GM19025 (cell line): ENCODE measurements around the gene HMGXB4.
A peak's percentile ranks its signal among the peaks of the same experiment; 100 is the strongest.
"Not testable (repeated sequence)": the region's sequence is repeated elsewhere in the genome, so short reads cannot be mapped to it uniquely, and the experiment has no call there.

Source experiments
- ATAC-seq: cut with Tn5 transposase; IDR thresholded peaks from one replicate; pipeline ENCODE4 v1.9.1; 2021; ENCODE audit warnings: mild to moderate bottlenecking, low read depth, moderate library complexity; ENCODE audit not compliant: unreplicated experiment

Gene HMGXB4, protein sequence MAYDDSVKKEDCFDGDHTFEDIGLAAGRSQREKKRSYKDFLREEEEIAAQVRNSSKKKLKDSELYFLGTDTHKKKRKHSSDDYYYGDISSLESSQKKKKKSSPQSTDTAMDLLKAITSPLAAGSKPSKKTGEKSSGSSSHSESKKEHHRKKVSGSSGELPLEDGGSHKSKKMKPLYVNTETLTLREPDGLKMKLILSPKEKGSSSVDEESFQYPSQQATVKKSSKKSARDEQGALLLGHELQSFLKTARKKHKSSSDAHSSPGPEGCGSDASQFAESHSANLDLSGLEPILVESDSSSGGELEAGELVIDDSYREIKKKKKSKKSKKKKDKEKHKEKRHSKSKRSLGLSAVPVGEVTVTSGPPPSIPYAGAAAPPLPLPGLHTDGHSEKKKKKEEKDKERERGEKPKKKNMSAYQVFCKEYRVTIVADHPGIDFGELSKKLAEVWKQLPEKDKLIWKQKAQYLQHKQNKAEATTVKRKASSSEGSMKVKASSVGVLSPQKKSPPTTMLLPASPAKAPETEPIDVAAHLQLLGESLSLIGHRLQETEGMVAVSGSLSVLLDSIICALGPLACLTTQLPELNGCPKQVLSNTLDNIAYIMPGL

DNA sequence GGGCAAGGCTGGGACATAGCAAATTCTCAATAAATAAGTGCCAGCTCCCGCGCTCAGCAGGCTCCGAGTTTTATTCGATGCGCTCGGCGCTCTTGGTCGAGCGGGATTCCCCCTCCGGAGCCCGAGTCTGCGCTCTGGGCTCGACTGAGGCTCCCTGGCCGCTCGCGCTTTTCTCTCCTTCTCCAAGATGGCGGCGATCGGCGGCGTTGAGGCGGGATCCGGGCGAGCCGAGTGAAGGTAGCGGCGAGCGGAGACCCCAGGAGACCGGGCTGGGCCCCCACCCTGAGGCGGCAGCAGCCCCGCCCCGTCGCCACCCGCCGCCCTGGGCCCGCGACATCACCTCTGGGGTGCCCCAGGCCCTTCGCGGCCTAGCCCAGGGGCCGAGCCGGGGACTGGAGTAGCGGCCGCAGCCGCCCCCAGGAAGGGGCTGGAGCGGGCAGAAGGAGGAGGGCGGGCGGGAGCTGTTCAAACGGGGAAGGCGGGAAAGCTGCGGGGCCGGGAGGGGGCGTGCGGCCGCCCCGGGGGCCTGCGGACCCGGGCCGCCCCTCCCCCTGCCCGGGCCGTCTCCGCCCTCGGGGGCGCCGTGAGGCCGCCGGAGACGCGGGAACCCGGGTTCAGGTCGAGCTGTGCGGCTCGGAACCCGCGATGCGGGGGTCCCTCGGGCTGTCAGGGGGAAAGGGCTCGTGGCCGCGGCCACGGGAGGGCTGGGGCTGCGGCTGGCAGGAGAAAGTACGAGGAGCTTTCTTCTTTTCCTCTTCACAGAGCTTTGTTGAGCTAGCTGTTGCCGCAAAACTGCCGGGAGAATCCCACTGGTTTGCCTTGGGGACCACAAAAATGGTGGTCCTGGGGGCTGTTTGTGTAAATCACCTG lies at the start of gene HMGXB4:
Gene HMGXB4, plus strand, starts transcription at position 173 of the 870 bp plus-strand sequence. CDS start 4,898 bp downstream, outside the sequence.
- ATAC-seq, result peak; percentile 85

DNA sequence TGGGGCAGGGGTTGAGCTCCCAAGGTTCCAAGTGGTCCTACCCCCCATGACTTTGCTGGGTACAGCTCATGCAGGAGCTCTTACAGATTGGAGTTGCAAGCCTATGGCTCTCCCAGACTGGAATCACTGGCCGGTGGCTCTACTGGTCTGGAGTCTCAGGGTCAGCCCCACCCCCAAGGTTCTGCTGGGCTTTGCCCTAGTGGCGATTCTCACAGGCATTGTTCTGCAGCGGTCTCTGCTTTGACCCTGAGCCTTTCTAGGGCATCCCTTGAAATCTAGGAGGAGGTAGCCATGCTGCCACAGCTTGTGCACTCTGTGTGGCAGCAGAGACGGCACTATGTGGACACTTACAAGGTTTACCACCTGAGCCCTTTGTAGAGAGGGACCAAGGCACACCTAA lies 49.3 kb upstream of the HMGXB4 start:
- ATAC-seq, result no peak

DNA sequence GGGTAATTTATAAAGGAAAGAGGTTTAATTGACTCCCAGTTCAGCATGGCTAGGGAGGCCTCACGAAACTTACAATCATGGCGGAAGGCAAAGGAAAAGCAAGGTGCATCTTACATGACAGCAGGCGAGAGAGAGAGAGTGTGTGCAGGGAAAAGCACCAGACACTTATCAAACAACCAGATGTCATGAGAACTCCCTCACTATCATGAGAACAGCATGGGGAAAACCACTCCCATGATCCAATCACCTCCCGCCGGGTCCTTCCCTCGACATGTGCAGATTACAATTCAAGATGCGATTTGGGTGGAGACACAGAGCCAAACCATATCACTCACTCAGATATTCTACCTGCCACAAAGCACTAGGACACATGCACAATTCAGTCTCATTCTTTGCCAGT lies 48.1 kb upstream of the HMGXB4 start:
- no peak for ATAC-seq

DNA sequence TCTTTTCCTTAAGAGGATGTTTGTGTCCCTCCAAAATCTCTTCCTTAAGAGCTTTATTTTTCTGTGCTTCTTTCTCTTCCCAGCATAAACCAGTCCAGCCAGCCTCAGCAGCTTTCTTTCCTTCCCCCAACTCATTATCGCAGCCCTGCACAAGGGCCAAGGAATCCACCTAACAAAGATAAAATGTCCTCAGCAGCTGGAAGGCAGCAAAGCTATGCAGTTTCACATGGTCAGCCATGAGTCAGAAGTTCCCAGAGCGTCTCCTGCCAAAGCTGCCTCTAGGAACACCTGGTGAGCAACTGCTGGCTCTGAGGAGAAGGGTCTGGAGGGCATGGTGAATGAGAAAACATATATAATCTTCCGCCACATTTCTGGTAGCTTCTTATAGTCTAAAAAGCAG lies 45.3 kb upstream of the HMGXB4 start:
- ATAC-seq, result no peak

DNA sequence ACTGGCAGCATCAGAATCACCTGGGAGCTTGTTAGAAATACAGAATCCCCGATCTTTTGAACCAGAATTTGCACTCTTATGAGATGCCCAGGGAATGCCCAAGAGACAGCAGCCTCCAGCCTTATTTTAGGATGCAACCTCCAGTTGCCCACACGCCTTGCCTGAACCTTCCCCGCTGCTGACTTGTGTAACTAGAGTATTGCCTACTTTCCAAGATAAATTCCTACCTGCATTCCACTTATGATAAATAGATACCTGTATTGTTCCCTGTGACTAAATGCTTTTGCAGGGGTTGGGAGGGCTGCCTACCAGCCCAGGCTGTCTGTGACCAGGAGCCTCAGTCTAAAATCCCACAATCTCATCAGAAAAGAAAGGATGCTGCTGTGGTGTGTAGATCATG lies 44.3 kb upstream of the HMGXB4 start:
- no peak for ATAC-seq

DNA sequence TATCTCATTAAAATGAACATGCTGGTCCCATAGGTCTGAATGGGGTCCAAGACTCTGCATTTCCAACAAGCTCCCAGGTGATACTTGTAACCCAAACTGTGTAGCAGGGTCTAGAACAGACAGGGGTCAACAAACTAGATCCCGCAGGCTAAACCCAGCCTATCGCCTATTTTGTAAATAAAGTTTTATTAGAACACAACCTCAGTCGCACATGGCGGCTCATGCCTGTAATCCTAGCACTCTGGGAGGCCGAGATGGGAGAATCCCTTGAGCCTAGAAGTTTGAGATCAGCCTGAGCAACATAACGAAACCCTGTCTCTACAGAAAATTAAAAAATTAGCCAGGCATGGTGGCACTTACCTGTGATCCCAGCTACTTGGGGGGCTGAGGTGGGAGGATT lies 42.3 kb upstream of the HMGXB4 start:
- no peak for ATAC-seq

DNA sequence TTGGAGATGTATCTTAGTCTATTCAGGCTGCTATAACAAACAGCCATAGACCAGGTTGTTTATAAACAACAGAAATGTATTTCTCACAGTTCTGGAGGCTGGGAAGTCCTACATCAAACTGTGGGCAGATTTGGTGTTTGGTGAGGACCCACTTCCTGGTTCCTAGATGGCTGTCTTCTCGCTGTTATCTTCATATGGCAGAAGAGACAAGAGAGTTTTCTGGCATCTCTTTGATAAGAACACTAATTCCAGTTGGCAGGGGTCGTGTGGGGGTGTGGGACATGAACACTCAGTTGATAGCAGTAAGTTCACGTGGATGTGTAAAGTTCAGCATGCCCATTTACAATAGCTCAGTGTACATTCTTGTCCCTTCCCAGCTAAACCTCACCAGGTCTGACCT lies 41.3 kb upstream of the HMGXB4 start:
- no peak for ATAC-seq

DNA sequence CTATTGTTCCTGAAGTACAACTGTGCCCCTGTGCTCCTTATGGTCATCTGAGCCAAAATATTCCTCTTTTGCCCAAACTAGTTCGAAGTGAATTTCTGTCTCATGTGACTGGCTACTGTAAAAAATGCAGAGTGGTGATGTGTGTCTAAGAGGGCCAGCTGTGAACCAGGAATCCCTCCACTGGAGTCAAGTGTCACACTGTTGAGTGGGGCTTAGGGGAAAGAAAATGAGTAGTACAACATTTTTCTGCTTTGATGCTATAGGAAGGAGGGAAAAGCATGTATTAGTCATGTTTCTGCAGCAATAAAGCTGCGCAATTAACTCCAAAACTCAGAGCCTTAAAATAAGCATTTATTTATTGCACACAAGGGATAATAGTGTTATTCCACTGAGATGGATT lies 39.8 kb upstream of the HMGXB4 start:
- ATAC-seq, result no peak

DNA sequence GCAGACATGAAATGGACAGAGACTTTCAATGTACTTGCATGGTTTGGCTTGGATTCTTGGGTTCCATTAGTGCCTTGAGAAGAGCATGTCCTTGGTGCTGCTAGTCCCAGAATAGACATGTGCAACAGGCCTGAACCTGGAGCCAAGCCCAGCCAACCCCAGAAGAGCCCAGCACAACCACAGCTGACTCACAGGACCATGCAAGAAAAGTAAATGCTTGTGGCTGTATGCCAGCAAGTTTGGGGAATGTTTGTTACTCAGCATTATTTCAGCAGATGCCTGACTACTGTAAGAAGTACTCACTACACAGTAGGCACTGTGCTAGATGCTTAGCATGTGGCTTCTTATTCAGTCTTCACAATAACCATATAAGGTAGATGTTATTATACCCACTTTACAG lies 39.2 kb upstream of the HMGXB4 start:
- no peak for ATAC-seq

DNA sequence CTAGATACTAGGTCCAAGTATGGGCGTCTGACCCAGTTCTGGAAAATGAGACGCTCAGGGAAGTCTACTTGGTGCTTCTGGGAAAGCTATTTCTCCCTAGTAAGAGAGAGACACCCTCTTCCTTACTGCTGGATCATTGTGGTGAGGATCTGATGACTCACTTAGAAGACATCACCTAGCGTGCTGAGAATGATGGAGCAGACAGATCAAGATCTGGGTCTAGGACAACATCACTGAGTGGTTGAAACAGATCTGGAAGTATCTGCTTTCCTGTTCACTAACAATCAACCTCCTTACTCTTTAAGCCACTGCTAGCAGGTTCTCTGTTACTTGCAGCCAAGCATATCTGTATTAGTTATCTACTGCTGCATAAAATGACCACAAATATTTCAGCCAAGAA lies 38.3 kb upstream of the HMGXB4 start:
- ATAC-seq, result no peak

DNA sequence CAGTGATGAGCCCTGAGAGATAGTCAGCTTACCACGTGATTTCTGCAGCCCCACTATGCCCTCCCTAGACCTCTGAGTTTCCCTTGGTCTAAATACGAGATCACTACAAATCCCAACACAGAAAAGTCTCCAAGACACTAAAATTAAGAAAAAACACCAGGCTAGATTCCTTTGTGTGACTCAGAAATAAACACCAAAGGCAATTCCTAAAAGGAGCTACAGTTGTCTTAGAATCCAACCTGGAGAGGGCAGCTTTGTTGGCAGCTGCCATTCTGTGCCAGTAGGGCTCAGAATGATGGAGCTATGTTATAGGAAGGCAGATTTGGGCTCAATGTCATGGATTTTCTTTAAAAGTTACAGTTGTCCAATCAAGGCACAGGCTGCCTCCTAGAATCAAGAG lies 37.1 kb upstream of the HMGXB4 start:
- no peak for ATAC-seq

DNA sequence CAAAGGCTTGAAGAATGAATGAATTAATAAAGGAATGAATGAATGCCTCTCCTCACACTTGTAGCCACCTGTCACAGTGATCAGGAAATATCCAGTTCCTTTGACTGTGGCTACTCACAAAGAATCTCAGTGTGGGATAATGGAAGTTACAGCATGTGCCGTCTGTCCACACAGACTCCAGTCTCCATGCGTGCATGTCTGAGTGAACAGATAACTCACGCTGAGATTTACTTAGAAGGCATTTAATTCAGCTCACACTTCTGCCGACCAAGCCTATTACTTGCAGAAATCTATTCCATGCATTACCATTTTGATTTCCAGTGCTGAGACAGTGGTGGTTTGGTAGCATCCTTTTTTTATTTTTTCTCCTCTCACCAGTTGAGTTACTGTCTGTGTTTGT lies 32.3 kb upstream of the HMGXB4 start:
- no peak for ATAC-seq

DNA sequence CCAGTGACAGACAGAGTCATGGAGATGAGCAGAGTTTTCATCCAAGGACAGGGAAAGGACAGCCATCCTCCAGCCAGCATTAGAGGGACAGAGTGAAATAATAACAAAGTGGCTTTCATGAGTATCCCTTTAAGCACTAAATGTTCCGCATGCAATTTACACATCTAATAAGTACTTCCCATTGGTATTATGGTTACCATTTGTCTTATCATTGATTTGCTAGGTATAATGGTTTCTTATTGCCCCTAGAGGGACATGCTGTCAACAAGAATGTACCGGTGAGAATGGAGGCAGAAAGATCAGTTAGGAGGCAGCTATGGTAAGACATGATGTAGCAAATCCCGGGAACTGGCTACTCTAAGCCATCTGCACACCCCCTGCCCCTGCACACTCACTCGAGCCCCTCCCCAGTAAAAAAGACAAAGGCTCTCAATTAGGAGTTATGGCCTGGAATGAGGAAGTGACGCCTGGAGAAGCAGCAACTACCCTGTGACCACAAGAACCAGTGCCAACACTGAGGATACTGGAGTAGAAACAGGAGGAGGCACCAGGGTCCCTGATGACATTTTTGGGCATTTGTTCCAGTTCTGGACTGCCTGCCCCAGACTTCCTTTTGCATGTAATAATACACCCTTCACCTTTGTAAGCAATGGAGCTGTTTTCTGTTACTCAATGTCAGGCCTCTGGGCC lies 30.2 kb upstream of the HMGXB4 start:
- no peak for ATAC-seq

DNA sequence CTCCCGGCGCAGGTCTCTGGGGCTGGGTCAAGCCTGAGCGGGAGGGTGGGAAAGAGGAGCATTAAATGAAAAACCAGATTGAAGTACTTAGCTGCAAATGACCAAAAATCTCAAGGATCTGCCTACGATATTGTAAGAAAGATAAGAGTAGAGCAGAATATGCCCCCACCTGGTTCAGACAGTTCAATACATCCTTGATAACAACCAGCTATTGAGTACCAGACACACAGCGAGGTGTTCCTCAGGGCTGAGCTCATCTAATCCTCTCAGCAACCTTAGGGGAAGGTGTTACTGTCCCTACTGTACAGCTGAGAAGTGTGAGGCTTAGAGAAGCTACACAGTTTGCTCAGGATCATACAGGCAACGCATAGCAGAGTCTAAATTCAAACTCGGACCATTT lies 27.4 kb upstream of the HMGXB4 start:
- no peak for ATAC-seq

DNA sequence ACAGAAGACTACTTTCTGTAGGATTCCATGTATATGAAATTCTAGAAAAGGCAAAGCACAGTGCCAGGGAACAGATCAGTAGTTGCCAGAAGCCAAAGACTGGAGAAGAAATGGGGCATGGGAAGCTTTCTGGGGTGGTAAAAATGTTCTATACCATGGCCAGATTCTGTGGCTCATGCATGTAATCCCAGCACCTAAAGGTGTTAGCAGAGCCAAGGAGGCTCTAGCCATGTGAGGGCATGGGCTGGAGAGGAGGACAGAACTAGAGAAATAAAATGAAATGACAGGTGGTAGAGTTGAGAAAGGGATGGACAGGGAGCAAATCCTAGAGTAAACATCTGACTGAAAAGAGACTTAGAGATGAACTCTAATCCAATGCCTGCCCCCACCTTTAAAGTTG lies 26.9 kb upstream of the HMGXB4 start:
- no peak for ATAC-seq

DNA sequence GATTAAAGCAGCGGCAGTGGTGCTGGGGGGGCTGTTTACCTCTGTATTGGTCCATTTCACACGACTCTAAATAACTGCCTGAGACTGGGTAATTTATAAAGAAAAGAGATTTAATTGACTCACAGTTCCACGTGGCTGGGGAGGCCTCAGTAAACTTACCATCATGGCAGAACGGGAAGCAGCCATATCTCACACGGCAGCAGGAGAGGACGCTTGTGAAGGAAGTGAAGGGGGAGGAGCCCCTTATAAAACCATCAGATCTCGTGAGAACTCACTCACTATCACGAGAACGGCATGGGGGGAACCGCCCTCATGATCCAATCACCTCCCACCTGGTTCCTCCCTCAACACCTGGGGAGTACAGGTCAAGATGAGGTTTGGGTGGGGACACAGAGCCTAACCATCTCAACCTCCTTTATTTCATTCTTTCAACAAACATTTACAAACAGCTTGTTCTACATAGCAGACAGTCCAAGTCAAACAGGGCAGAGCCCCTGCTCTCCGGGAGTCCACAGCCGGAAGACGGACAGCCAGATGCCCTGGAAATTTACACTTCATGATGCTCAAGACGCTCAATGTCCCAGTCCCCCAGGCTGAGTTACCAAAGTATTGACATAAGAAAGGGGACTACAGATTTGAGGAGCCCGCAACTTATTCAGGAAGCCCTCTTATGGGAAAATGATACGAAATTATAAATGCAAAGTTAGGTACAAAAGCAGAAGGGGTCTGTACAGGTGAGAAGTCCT lies 26.3 kb upstream of the HMGXB4 start:
- ATAC-seq, result no peak

DNA sequence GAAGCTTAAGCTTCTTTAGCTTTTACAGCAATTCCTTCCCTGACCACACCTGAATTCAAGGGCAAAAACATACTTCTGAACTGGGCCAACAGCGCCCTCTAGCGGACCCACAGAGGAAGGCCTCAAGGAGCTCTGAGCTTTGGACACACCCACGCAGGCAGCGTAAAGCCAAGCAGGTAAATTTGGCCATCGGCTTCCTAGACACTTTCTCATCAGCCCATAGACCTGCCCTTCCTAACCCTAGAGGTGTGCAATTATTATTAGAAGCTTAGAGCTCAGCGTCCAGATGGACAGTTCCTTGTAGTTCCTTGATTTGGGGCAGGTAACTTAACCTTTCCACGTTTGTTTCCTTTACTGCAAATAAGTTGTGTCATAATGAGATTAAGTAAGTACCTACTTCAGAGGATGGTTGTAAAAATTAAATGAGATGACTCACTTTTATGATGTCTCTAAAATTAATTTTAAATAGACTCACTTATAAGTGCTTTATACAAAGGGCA lies 25.7 kb upstream of the HMGXB4 start:
- ATAC-seq, result no peak

DNA sequence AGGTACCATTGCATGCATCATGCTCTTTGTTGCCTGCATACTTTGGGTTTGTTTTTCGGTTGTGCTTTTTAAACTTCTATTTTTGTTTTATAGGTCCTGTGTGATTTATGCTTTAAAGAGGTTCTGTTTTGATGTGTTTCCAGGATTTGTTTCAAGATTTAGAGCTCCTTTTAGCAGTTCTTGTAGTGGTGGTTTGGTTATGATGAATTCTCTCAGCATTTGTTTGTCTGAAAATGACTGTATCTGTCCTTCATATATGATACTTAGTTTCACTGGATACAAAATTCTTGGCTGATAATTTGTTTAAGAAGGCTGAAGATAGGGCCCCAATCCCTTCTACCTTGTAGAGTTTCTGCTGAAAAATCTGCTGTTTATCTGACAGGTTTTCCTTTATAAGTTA lies 18.5 kb upstream of the HMGXB4 start:
- not testable (repeated sequence) for ATAC-seq

DNA sequence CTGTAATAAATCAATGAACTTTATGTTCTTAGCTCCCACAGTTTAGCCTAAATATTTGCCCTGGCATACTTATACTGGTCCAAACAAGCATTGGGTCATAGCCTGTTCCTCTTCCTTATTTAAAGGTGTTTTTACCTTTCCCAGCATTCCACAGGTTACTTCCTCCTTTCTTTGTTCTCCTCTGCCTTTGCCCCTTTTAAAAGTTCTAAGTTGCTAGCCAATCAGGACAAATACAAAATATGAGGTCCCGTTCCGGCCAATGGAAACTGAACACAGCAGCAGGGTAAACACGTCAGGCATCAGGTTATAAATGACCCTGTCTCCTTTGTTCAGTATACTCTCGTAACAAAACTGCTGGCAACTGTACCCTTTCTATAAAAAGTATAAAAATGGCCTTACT lies 12.8 kb upstream of the HMGXB4 start:
- ATAC-seq, result not testable (repeated sequence)

DNA sequence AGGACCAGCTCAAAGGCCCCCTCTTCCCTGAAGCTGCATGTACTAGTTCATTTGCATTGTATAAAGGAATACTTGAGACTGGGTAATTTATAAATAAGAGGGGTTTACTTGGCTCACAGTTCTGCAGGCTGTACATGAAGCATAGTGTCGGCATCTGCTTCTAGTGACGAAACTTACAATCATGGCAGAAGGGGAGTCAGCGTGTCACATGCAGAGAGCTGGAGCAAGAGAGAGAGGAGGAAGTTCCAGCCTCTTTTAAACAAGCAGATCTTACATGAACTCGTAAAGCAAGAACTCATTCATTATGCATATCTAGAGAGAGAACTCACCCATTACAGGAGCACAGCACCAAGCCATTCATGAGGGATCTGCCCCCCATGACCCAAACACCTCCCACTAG lies 7.1 kb upstream of the HMGXB4 start:
- no peak for ATAC-seq
